ENCODE data around the gene SLC16A7. TPM values are rescaled to one million over a fixed set of nuclear protein-coding genes. Genes with fewer than 3 reads are reported as not detected.

Gene SLC16A7
- total and polyA plus RNA-seq, 2 of the 8 experiments (the other 6 are each of a cell fraction or from before 2014, with no cell fraction given), result 0.74 to 4.3 TPM

DNA sequence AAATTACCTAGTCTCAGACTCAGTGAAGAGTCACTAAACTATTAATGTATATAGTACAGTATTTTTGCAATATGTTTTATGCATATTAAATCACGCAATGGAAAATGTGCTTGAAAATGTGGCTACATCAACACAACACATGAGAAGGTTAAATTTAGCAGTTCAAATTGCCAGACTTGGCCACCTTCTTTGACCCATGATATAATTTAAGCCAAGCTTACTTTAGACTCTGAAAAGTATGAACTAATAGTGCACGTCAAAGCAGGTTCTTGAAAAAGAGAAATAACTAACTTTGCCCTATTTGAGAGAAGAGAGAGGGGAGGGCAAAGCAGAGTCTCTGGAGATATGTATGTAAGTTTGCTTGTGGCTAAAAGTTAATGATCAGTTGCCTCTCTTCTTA, 68.7 kb downstream of the SLC16A7 start:
- Histone ChIP-seq H2BK12ac (ENCODE audit: low read depth, low read length) (no peak overlapping the region), H3K18ac (ENCODE audit: extremely low read depth, low read length) (no peak overlapping the region), H3K23me2 (ENCODE audit: low read depth, low read length) (no peaks in the 10 kb centered on the region; the same call in 1 of the 2 replicates), H3K9me3 (ENCODE audit: insufficient read depth in 2 of 2, low read depth in 1 of 2, low read length in 1 of 2) (peaks cover 15 to 18% of the 10 kb centered on the region in 2 experiments), H3K23ac (ENCODE audit: insufficient read length) (no peak overlapping the region), H2BK20ac (ENCODE audit: low read length) (no peak overlapping the region), H3K14ac (ENCODE audit: insufficient read length) (no peak overlapping the region), H4K91ac (replicated peaks; ENCODE audit: insufficient read length, low read length) (no peak overlapping the region), H2BK120ac (replicated peaks; ENCODE audit: low read depth, low read length) (no peak overlapping the region), H2BK5ac (ENCODE audit: low read depth, low read length) (no peak overlapping the region), H4K20me1 (replicated peaks in 1 of 2; ENCODE audit: control insufficient read depth in 1 of 2, insufficient read depth in 2 of 2, low read length in 2 of 2) (no peaks in the 10 kb centered on the region), H3K4ac (replicated peaks; ENCODE audit: insufficient read length, low read depth, low read length) (no peak overlapping the region), H4K5ac (ENCODE audit: insufficient read length, low read depth, low read length) (no peak overlapping the region), H3K27ac (ENCODE audit: low read depth, low read length) (no peak overlapping the region), H4K8ac (ENCODE audit: extremely low read depth, insufficient read depth, low read length) (no peak overlapping the region), H3K79me2 (ENCODE audit: control insufficient read depth in 1 of 2, insufficient read depth in 2 of 2, low read length in 2 of 2) (no peaks in the 10 kb centered on the region), H2BK15ac (ENCODE audit: low read length) (no peak overlapping the region), H3K27me3 (replicated peaks in 1 of 4; ENCODE audit: control insufficient read depth in 3 of 4, extremely low read depth in 1 of 4, insufficient read depth in 3 of 4, low read length in 3 of 4) (no peaks in the 10 kb centered on the region), H3K4me2 (ENCODE audit: insufficient read depth in 1 of 2, low read depth in 2 of 2, low read length in 2 of 2) (no peak overlapping the region), H3K4me3 (ENCODE audit: extremely low read depth in 1 of 4, insufficient read depth in 2 of 4, low read depth in 3 of 4, low read length in 4 of 4) (no peak overlapping the region), H3K9ac (replicated peaks in 1 of 4; ENCODE audit: extremely low read depth in 1 of 4, low read depth in 3 of 4, low read length in 3 of 4) (no peak overlapping the region), H3K4me1 (replicated peaks in 1 of 4; ENCODE audit: control insufficient read depth in 3 of 4, insufficient read depth in 4 of 4, low read length in 3 of 4) (no peaks in the 10 kb centered on the region), H2AFZ (ENCODE audit: low read length) (no peak overlapping the region), H3K56ac (replicated peaks; ENCODE audit: insufficient read length, low read depth, low read length) (no peak overlapping the region), H2AK5ac (ENCODE audit: low read depth, low read length) (no peak overlapping the region), H3K36me3 (ENCODE audit: control insufficient read depth in 2 of 4, insufficient read depth in 4 of 4, low read length in 3 of 4) (no peaks in the 10 kb centered on the region), H3K79me1 (ENCODE audit: low read depth, low read length) (no peaks in the 10 kb centered on the region)
- ChIA-PET POLR2A (ENCODE audit: partially characterized antibody) (no interaction called here), CTCF (ENCODE audit: partially characterized antibody) (no interaction called here)
- 93% methylated on average over 2 of the region's 2 CpGs; no CpG with 5 or more reads in 1 of the 2 experiments for WGBS, 2 experiments (ENCODE audit: extremely low coverage in 1 of 2, insufficient coverage in 1 of 2, insufficient read length in 1 of 2, insufficient replicate concordance in 2 of 2, low coverage in 1 of 2, low lambda C conversion rate in 2 of 2, missing lambda C conversion rate in 1 of 2)
- DNase-seq (ENCODE audit: low read depth in 1 of 2, low spot score in 2 of 2), result no peak
- no peak for FAIRE-seq
- TF ChIP-seq GTF2F1 (IDR thresholded peaks at IDR 0.05; ENCODE audit: borderline replicate concordance, low read depth, low read length) (no peak), TBP (IDR thresholded peaks at IDR 0.05; ENCODE audit: low read depth, low read length) (no peak), SP2 (IDR thresholded peaks at IDR 0.05; ENCODE audit: low read length) (no peak), TEAD4 (IDR thresholded peaks at IDR 0.05; ENCODE audit: low read depth, low read length) (no peak), CBX8 (IDR thresholded peaks at IDR 0.05; ENCODE audit: borderline replicate concordance, low read depth, low read length) (no peak), SAP30 (IDR thresholded peaks at IDR 0.05; ENCODE audit: insufficient read depth, insufficient replicate concordance, low read length) (no peak), SIX5 (IDR thresholded peaks at IDR 0.05; ENCODE audit: low read depth, low read length) (no peak), CTBP2 (IDR thresholded peaks at IDR 0.05; ENCODE audit: borderline replicate concordance, insufficient read depth, insufficient read length, low read length) (no peak), JUND (IDR thresholded peaks at IDR 0.05; ENCODE audit: low read length) (no peak), POLR2A (IDR thresholded peaks at IDR 0.05; ENCODE audit: control extremely low read depth in 1 of 2, low read depth in 2 of 2, low read length in 2 of 2) (no peak), RBBP5 (IDR thresholded peaks at IDR 0.05; ENCODE audit: borderline replicate concordance, low read depth, low read length) (no peak), TAF7 (optimal IDR thresholded peaks at IDR 0.05; ENCODE audit: borderline replicate concordance, low read depth, low read length) (no peak)
- TF ChIP-seq, protein P1, sequence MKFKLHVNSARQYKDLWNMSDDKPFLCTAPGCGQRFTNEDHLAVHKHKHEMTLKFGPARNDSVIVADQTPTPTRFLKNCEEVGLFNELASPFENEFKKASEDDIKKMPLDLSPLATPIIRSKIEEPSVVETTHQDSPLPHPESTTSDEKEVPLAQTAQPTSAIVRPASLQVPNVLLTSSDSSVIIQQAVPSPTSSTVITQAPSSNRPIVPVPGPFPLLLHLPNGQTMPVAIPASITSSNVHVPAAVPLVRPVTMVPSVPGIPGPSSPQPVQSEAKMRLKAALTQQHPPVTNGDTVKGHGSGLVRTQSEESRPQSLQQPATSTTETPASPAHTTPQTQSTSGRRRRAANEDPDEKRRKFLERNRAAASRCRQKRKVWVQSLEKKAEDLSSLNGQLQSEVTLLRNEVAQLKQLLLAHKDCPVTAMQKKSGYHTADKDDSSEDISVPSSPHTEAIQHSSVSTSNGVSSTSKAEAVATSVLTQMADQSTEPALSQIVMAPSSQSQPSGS (IDR thresholded peaks at IDR 0.05; ENCODE audit: low read length), result no peak

All from H1 (cell line).